A549 (cell line): ENCODE results near the gene CD2BP2. TPM values are rescaled to one million over a fixed set of nuclear protein-coding genes. Genes with fewer than 3 reads are reported as not detected.
A peak's percentile ranks its signal among the peaks of the same experiment; 100 is the strongest.

Source experiments
- ATAC-seq, 2 experiments: fragments of 200-7000 bp in 1 of 2; fragments of >200 bp in 1 of 2; cut with Nextera tagmentation in 1 of 2; cut with Tn5 transposase in 1 of 2; 3 replicates each; pipeline versions ENCODE4 v1.8.0 to v1.9.1; 2018 to 2020; ENCODE audit warnings: mild to moderate bottlenecking in 1 of 2, moderate library complexity in 1 of 2
- CTCF ChIA-PET: fragments of 300-600 bp; sonication (Branson Sonifier 250); formaldehyde crosslinking; extraction: SDS; loops from one replicate; lab custom pipeline; 2021; ENCODE audit warnings: antibody characterized with exemption, inconsistent platforms; lab: Yijun Ruan, JAX
- POLR2A ChIA-PET: fragments of 350-600 bp; formaldehyde crosslinking; extraction: SDS; loops from one replicate; lab custom pipeline; 2021; ENCODE audit warnings: antibody characterized with exemption, inconsistent platforms; lab: Yijun Ruan, JAX
- DNase-seq, 2 experiments: peaks; one replicate each; pipeline versions ENCODE4 v3.0.0 to v3.0.0-alpha.2; 2011 to 2016; ENCODE audit warnings: low read depth in 1 of 2, low spot score in 1 of 2
- FAIRE-seq: peaks from 2 replicates; lab custom pipeline; 2011; peaks lifted over from hg19 to GRCh38; lab: Jason Lieb, UNC
- H3K27ac ChIP-seq, 2 experiments: fragments of >200 bp; sonication (Bioruptor Twin); formaldehyde crosslinking; 3 replicates each; pipeline ENCODE4 v1.5.1; 2016 to 2017
- H3K4me1 ChIP-seq: fragments of >200 bp; sonication (Bioruptor Twin); formaldehyde crosslinking; 3 replicates; pipeline ENCODE4 v1.6.1; 2016
- H3K4me2 ChIP-seq: fragments of >200 bp; sonication (Bioruptor Twin); formaldehyde crosslinking; 3 replicates; pipeline ENCODE4 v1.6.1; 2016
- H3K4me3 ChIP-seq: fragments of >200 bp; sonication (Bioruptor Twin); formaldehyde crosslinking; 3 replicates; pipeline ENCODE4 v1.5.1; 2016
- H3K9me3 ChIP-seq: fragments of >200 bp; sonication (Bioruptor Twin); formaldehyde crosslinking; 3 replicates; pipeline ENCODE4 v1.6.1; 2016
- CHD4 ChIP-seq: fragments of 200-600 bp; sonication (generic); IDR thresholded peaks from 2 replicates; pipeline ENCODE4 v1.6.1; 2016; ENCODE audit warnings: antibody characterized with exemption, mild to moderate bottlenecking, borderline replicate concordance
- EHF ChIP-seq: fragments of 250-450 bp; sonication (Bioruptor Pico); IDR thresholded peaks from 2 replicates; pipeline ENCODE4 v1.5.0; 2020; ENCODE audit warnings: mild to moderate bottlenecking
- FOSL2 ChIP-seq, 2 experiments: fragments of 450-650 bp in 1 of 2; fragments of >200 bp in 1 of 2; sonication (Bioruptor Twin) in 1 of 2; formaldehyde crosslinking; IDR thresholded peaks; 2 replicates each; pipeline versions ENCODE4 v1.5.0 to v1.6.1; 2016 to 2020; ENCODE audit warnings: mild to moderate bottlenecking in 1 of 2, moderate library complexity in 1 of 2
- FOXS1 ChIP-seq: fragments of 250-450 bp; sonication (Bioruptor Pico); IDR thresholded peaks from 2 replicates; pipeline ENCODE4 v1.5.0; 2020; ENCODE audit warnings: mild to moderate bottlenecking, moderate library complexity
- HES2 ChIP-seq: fragments of >200 bp; sonication (Bioruptor Twin); formaldehyde crosslinking; IDR thresholded peaks from 2 replicates; pipeline ENCODE4 v1.6.1; 2016
- JUNB ChIP-seq: fragments of >200 bp; sonication (Bioruptor Twin); formaldehyde crosslinking; IDR thresholded peaks from 2 replicates; pipeline ENCODE4 v1.6.1; 2016
- KDM1A ChIP-seq: fragments of 200-600 bp; sonication (generic); IDR thresholded peaks from 2 replicates; pipeline ENCODE4 v1.6.1; 2016; ENCODE audit warnings: low read depth, mild to moderate bottlenecking
- MAZ ChIP-seq: fragments of 150-350 bp; IDR thresholded peaks from 2 replicates; pipeline ENCODE4 v1.6.1; 2014; ENCODE audit warnings: antibody characterized with exemption, low read depth, low read length, borderline replicate concordance
- PHF8 ChIP-seq: fragments of 200-600 bp; sonication (generic); IDR thresholded peaks from 2 replicates; pipeline ENCODE4 v1.6.1; 2016; ENCODE audit warnings: low read depth, mild to moderate bottlenecking, antibody characterized with exemption, moderate library complexity, borderline replicate concordance
- POLR2A ChIP-seq: IDR thresholded peaks from 2 replicates; pipeline ENCODE4 v1.6.1; 2012; ENCODE audit warnings: mild to moderate bottlenecking, low read length
- REST ChIP-seq: fragments of 200-600 bp; sonication (generic); IDR thresholded peaks from 2 replicates; pipeline ENCODE4 v1.6.1; 2016; ENCODE audit warnings: antibody characterized with exemption, mild to moderate bottlenecking, moderate library complexity
- RFX5 ChIP-seq: fragments of 450-650 bp; IDR thresholded peaks from 2 replicates; pipeline ENCODE4 v1.7.1; 2014; ENCODE audit warnings: antibody characterized with exemption, mild to moderate bottlenecking, moderate library complexity
- ZFP36 ChIP-seq: fragments of 450-650 bp; IDR thresholded peaks from 2 replicates; pipeline ENCODE4 v1.6.1; 2014; ENCODE audit warnings: borderline replicate concordance; ENCODE audit not compliant: partially characterized antibody
- WGBS: methylation state at CpG from one replicate; pipeline ENCODE4 v1.1.6; 2017; ENCODE audit errors: missing lambda C conversion rate; 5-methylcytosine and 5-hydroxymethylcytosine counted together
- polyA plus RNA-seq, 4 experiments: library from polyadenylated mRNA; depleted of rRNA in 3 of 4; stranded (reverse); fragments of >200 nt; fragmentation: RNase III in 1 of 4; extraction: RNeasy Plus Mini Kit Qiagen cat#74134 plus additional on column Dnase treatment in 1 of 4; gene quantifications; 2 replicates in 3 of 4; 3 replicates in 1 of 4; pipeline ENCODE4 v1.2.3, GENCODE V29; 2011 to 2017

The CD2BP2 gene
- polyA plus RNA-seq, 2 of the 4 experiments (the other 2 are of a cell fraction) = 35.6 to 54.0 TPM

- H3K9me3 ChIP-seq = no peaks in the 10 kb centered on the region
- DNase-seq (no peak), FAIRE-seq (no peak), ATAC-seq (no peak)
- H3K4me1 ChIP-seq = peaks cover 20% of the 10 kb centered on the region
- H3K4me3 ChIP-seq = peak overlapping the region; percentile 76
- H3K4me2 ChIP-seq = peak overlapping the region; percentile 80
- TF ChIP-seq FOSL2 (IDR thresholded peaks at IDR 0.05) (no peak), FOSL2 (CRISPR knock-in tag; IDR thresholded peaks at IDR 0.05) (0 out of 2 replicates have a peak, but pooled peaks have one; percentile 21), FOXS1 (CRISPR knock-in tag) (no peak)
- H3K27ac ChIP-seq = peak overlapping the region; percentile 0 to 98; a peak in 5 of 6 replicates
- ChIA-PET CTCF (interaction anchor here (0.9 to 1.5 kb wide), 4 partner anchors 8 to 336 kb away, joined by 3 to 4 read pairs (median 4); partner anchors contain the start of gene ZNF48), POLR2A (no interaction called here)
- 22% methylated on average over 8 of the region's 8 CpGs for WGBS
These were observed 13.1 kb upstream of the CD2BP2 start for GRCh38 chr16:30368122-30368791.

- CTCF ChIA-PET = interaction anchor here (1.4 kb wide), 1 partner anchor 10 kb away, joined by 7 read pairs; no protein-coding TSS in a partner anchor
- no peaks in the 10 kb centered on the region for H3K9me3 ChIP-seq
- ATAC-seq (no peak), FAIRE-seq (no peak), DNase-seq (no peak)
- H3K4me1 ChIP-seq = peaks cover 20% of the 10 kb centered on the region
- H3K4me3 ChIP-seq = peak overlapping the region; percentile 76
- H3K4me2 ChIP-seq = peak overlapping the region; percentile 80
- POLR2A ChIA-PET = no interaction called here
- WGBS = 90% methylated on average over 10 of the region's 10 CpGs
- no peak for TF ChIP-seq KDM1A
- TF ChIP-seq ZFP36 = peak; percentile 40
- H3K27ac ChIP-seq = no peak overlapping the region; a peak in 1 of 6 replicates
These were observed 12.4 kb upstream of the CD2BP2 start for GRCh38 chr16:30367349-30368009.

- ATAC-seq = no peak
- H3K4me3 ChIP-seq = no peak overlapping the region
- CTCF ChIA-PET = interaction anchor here (0.6 to 1.4 kb wide), 3 partner anchors 8 to 25 kb away, joined by 3 to 7 read pairs (median 3); partner anchors contain the start of gene MYL11
- no peak overlapping the region for H3K27ac ChIP-seq
- 91% methylated on average over 4 of the region's 4 CpGs for whole genome bisulfite sequencing
- H3K4me2 ChIP-seq = 0 out of 3 replicates have a peak overlapping the region, but pooled peaks have one; percentile 6
- POLR2A ChIA-PET = interaction anchor here (0.7 kb wide), 1 partner anchor 676 kb away, joined by 3 read pairs; no protein-coding TSS in a partner anchor
- no peak for DNase-seq
- peaks cover 17% of the 10 kb centered on the region for H3K4me1 ChIP-seq
- FAIRE-seq = no peak
- H3K9me3 ChIP-seq = no peaks in the 10 kb centered on the region
- TF ChIP-seq PHF8 (no peak), HES2 (no peak), RFX5 (no peak), REST (no peak), EHF (CRISPR knock-in tag) (no peak), JUNB (no peak), MAZ (no peak)
These were observed 11.4 kb upstream of the CD2BP2 start for GRCh38 chr16:30366511-30366910.

- Histone ChIP-seq H3K4me1 (peaks cover 14% of the 10 kb centered on the region), H3K4me3 (no peak overlapping the region), H3K27ac (no peak overlapping the region), H3K4me2 (no peak overlapping the region)
- CTCF ChIA-PET = interaction anchor here (0.8 to 1.5 kb wide), 6 partner anchors 11 to 273 kb away, joined by 3 to 5 read pairs (median 3); partner anchors contain the start of gene ZNF48
- ATAC-seq (no peak), DNase-seq (no peak)
- 89% methylated on average over 10 of the region's 10 CpGs for WGBS
- no peak for TF ChIP-seq POLR2A
- no peak for TF ChIP-seq CHD4
- TF ChIP-seq, all 56 proteins: peak for 0
- FAIRE-seq = no peak
- H3K9me3 ChIP-seq = no peaks in the 10 kb centered on the region
- POLR2A ChIA-PET = no interaction called here
These were observed 10.1 kb upstream of the CD2BP2 start for GRCh38 chr16:30365200-30365599.
